Naive thymus-derived CD4-positive, alpha-beta T cell (primary cell): ENCODE results near the gene ELMO3. TPM values are rescaled to one million over a fixed set of nuclear protein-coding genes. Genes with fewer than 3 reads are reported as not detected.

Experiments
- ATAC-seq: fragments of 150-1000 bp; cut with Tn5 transposase; 2 replicates; pipeline ENCODE4 v1.10.0; 2021; ENCODE audit warnings: mild to moderate bottlenecking, moderate library complexity
- CTCF ChIA-PET: fragments of 350-600 bp; sonication (Branson Sonifier 250); formaldehyde crosslinking; loops from one replicate; lab custom pipeline; 2021; ENCODE audit warnings: antibody characterized with exemption; lab: Charles Lee
- POLR2A ChIA-PET: fragments of 350-600 bp; sonication (Branson Sonifier 250); formaldehyde crosslinking; loops from one replicate; lab custom pipeline; 2021; ENCODE audit warnings: antibody characterized with exemption, inconsistent platforms; lab: Charles Lee
- DNase-seq, 9 donors: peaks; one replicate each; pipeline versions ENCODE4 v3.0.0 to v3.0.0-alpha.2; 2020 to 2022; ENCODE audit warnings: mixed read lengths in 1 of 9
- H3K27ac ChIP-seq: one replicate; pipeline ENCODE4 v1.7.0; 2013; ENCODE audit warnings: mild to moderate bottlenecking, low read depth, low read length, moderate library complexity
- H3K27me3 ChIP-seq, 2 donors: one replicate each; pipeline ENCODE4 v1.7.0; 2013; ENCODE audit warnings: low read length in 2 of 2, mild to moderate bottlenecking in 2 of 2, moderate library complexity in 2 of 2; ENCODE audit not compliant: control insufficient read depth in 2 of 2, insufficient read depth in 2 of 2
- H3K36me3 ChIP-seq, 3 experiments: 1 replicate in 2 of 3; 2 replicates in 1 of 3; pipeline ENCODE4 v1.7.0; 2013; ENCODE audit warnings: low read length in 3 of 3, mild to moderate bottlenecking in 3 of 3, moderate library complexity in 1 of 3; ENCODE audit not compliant: insufficient read depth in 3 of 3, control insufficient read depth in 2 of 3
- H3K4me1 ChIP-seq, 2 donors: one replicate each; pipeline ENCODE4 v1.7.0; 2013; ENCODE audit warnings: low read length in 2 of 2, mild to moderate bottlenecking in 2 of 2, moderate library complexity in 1 of 2; ENCODE audit not compliant: control insufficient read depth in 2 of 2, insufficient read depth in 2 of 2
- H3K4me3 ChIP-seq: 2 replicates; pipeline ENCODE4 v1.7.0; 2013; ENCODE audit warnings: mild to moderate bottlenecking, low read length
- H3K9me3 ChIP-seq, 3 experiments: 1 replicate in 2 of 3; 2 replicates in 1 of 3; pipeline ENCODE4 v1.7.0; 2013; ENCODE audit warnings: low read length in 3 of 3; ENCODE audit not compliant: control insufficient read depth in 2 of 3
- H3K27ac Mint-ChIP-seq, 9 donors: one replicate each; pipeline ENCODE4 v1.8.0; 2020 to 2022; ENCODE audit warnings: mixed read lengths in 9 of 9, mild to moderate bottlenecking in 8 of 9, moderate library complexity in 5 of 9, inconsistent platforms in 2 of 9
- H3K27me3 Mint-ChIP-seq, 5 donors: one replicate each; pipeline ENCODE4 v1.8.0; 2021 to 2022; ENCODE audit warnings: mixed read lengths in 5 of 5, mild to moderate bottlenecking in 1 of 5
- H3K36me3 Mint-ChIP-seq, 5 donors: one replicate each; pipeline ENCODE4 v1.8.0; 2020 to 2022; ENCODE audit warnings: mixed read lengths in 5 of 5, mild to moderate bottlenecking in 3 of 5, inconsistent platforms in 1 of 5
- H3K4me1 Mint-ChIP-seq, 7 donors: one replicate each; pipeline ENCODE4 v1.8.0; 2020 to 2022; ENCODE audit warnings: mixed read lengths in 7 of 7, mild to moderate bottlenecking in 3 of 7, inconsistent platforms in 1 of 7
- H3K4me3 Mint-ChIP-seq, 10 donors: one replicate each; pipeline ENCODE4 v1.8.0; 2020 to 2022; ENCODE audit warnings: mild to moderate bottlenecking in 10 of 10, mixed read lengths in 10 of 10, moderate library complexity in 6 of 10, inconsistent platforms in 2 of 10
- H3K9me3 Mint-ChIP-seq, 11 donors: one replicate each; pipeline ENCODE4 v1.8.0; 2020 to 2022; ENCODE audit warnings: mixed read lengths in 11 of 11, mild to moderate bottlenecking in 4 of 11, inconsistent platforms in 1 of 11, moderate library complexity in 1 of 11
- intact Hi-C, 2 donors: fragments of 100-400 bp; cut with micrococcal nuclease; formaldehyde crosslinking; loops; one replicate each; pipeline ENCODE4 v1.15.1; 2023
- polyA plus RNA-seq, 2 donors: library from polyadenylated mRNA; unstranded; fragments of 300-500 nt; fragmentation: Illumina TruSeq; gene quantifications; one replicate each; pipeline ENCODE4 v1.2.3, GENCODE V29; 2021
- total RNA-seq, 6 experiments: library from RNA in 5 of 6; stranded (reverse) in 5 of 6; gene quantifications; 1 replicate in 5 of 6; 2 replicates in 1 of 6; pipeline ENCODE4 v1.2.3 and lab custom pipeline; 2021 to 2026

Gene ELMO3
- total and polyA plus RNA-seq, 7 experiments from 2014 or later, result 0.07 to 9.1 (median 5.6) TPM; not detected in 1

GRCh38 chr16:67151431-67152097, 47.4 kb upstream of the ELMO3 start:
- no peak for DNase-seq
- H3K27ac ChIP-seq, result no peak overlapping the region
- H3K36me3 Mint-ChIP-seq, result peaks cover 5 to 37% (median 11%) of the 10 kb centered on the region in 5 donors
- H3K9me3 Mint-ChIP-seq, result peaks cover 0 to 1% (median 0%) of the 10 kb centered on the region in 11 donors
- peaks cover 0 to 14% (median 0%) of the 10 kb centered on the region in 3 experiments for H3K36me3 ChIP-seq
- ChIA-PET POLR2A (interaction anchor here (0.5 to 2.4 kb wide), 6 partner anchors 8 to 123 kb away, joined by 3 to 10 read pairs (median 3); partner anchors contain the start of genes FBXL8 and TRADD), CTCF (interaction anchor here (0.7 to 2.4 kb wide), 4 partner anchors 8 to 167 kb away, joined by 4 to 9 read pairs (median 5); partner anchors contain the start of genes FBXL8 and TRADD)
- peaks cover 3 to 14% of the 10 kb centered on the region in 2 donors for H3K4me1 ChIP-seq
- H3K27ac Mint-ChIP-seq, result peak overlapping the region in 3 of 9 donors; percentile 32 to 71 (median 51)
- H3K27me3 ChIP-seq, result no peaks in the 10 kb centered on the region
- intact Hi-C loops, result loop anchor here in 1 of 2 donors (2.0 kb wide), 1 partner anchor 43 kb away; the partner anchor contains the start of gene PHAF1
- peak overlapping the region; percentile 62 to 82 (median 74) for H3K4me3 Mint-ChIP-seq
- H3K27me3 Mint-ChIP-seq, result peaks cover 0 to 12% (median 6%) of the 10 kb centered on the region in 5 donors
- no peaks in the 10 kb centered on the region for H3K9me3 ChIP-seq
- H3K4me3 ChIP-seq, result peak overlapping the region; percentile 63
- ATAC-seq, result no peak
- peaks cover 13 to 49% (median 25%) of the 10 kb centered on the region in 7 donors for H3K4me1 Mint-ChIP-seq

- CTCF ChIA-PET, result interaction anchor here (0.5 to 2.8 kb wide), 24 partner anchors 8 to 262 kb away, joined by 3 to 24 read pairs (median 4); partner anchors contain the start of genes EXOC3L1 and TMEM208
- Mint-ChIP-seq H3K36me3 (peaks cover 0 to 43% (median 0%) of the 10 kb centered on the region in 5 donors), H3K27me3 (peaks cover 0 to 8% (median 0%) of the 10 kb centered on the region in 5 donors), H3K4me3 (peak overlapping the region in 6 of 10 donors; percentile 58 to 88 (median 70)), H3K9me3 (peaks cover 0 to 1% (median 0%) of the 10 kb centered on the region in 11 donors), H3K4me1 (peaks cover 31 to 64% (median 46%) of the 10 kb centered on the region in 7 donors), H3K27ac (peak overlapping the region in 2 of 9 donors; percentile 70 to 77)
- Histone ChIP-seq H3K27me3 (no peaks in the 10 kb centered on the region), H3K4me1 (peaks cover 25 to 36% of the 10 kb centered on the region in 2 donors), H3K27ac (no peak overlapping the region), H3K9me3 (no peaks in the 10 kb centered on the region), H3K4me3 (no peak overlapping the region), H3K36me3 (peaks cover 0 to 3% (median 0%) of the 10 kb centered on the region in 3 experiments)
- intact Hi-C loops, result loop anchor here (1.0 kb wide), 5 partner anchors 29 to 207 kb away; partner anchors contain the start of gene MATCAP1 (in 1 of the 2)
- ATAC-seq (no peak), DNase-seq (no peak)
- POLR2A ChIA-PET, result interaction anchor here (0.5 to 2.1 kb wide), 8 partner anchors 10 to 272 kb away, joined by 3 to 7 read pairs (median 3); no protein-coding TSS in a partner anchor
Measured at GRCh38 chr16:67154578-67155294, 44.2 kb upstream of the ELMO3 start.

- no peaks in the 10 kb centered on the region for H3K27me3 ChIP-seq
- CTCF ChIA-PET, result interaction anchor here (0.5 to 2.8 kb wide), 23 partner anchors 10 to 262 kb away, joined by 3 to 24 read pairs (median 4); partner anchors contain the start of genes EXOC3L1 and TMEM208
- peak; percentile 58 to 90 (median 79) for DNase-seq
- intact Hi-C loops, result loop anchor here (1.0 kb wide), 5 partner anchors 28 to 208 kb away; partner anchors contain the start of gene MATCAP1 (in 1 of the 2)
- H3K4me3 ChIP-seq, result no peak overlapping the region
- ATAC-seq, result peak; percentile 67
- H3K4me3 Mint-ChIP-seq, result peak overlapping the region in 9 of 10 donors; percentile 27 to 92 (median 67)
- peaks cover 0 to 8% (median 0%) of the 10 kb centered on the region in 5 donors for H3K27me3 Mint-ChIP-seq
- H3K9me3 Mint-ChIP-seq, result peaks cover 0 to 1% (median 0%) of the 10 kb centered on the region in 11 donors
- POLR2A ChIA-PET, result interaction anchor here (0.5 to 2.1 kb wide), 8 partner anchors 11 to 273 kb away, joined by 3 to 7 read pairs (median 3); no protein-coding TSS in a partner anchor
- H3K36me3 Mint-ChIP-seq, result peaks cover 0 to 45% (median 0%) of the 10 kb centered on the region in 5 donors
- H3K27ac ChIP-seq, result no peak overlapping the region
- no peaks in the 10 kb centered on the region for H3K9me3 ChIP-seq
- H3K4me1 ChIP-seq, result peaks cover 25 to 36% of the 10 kb centered on the region in 2 donors
- peaks cover 31 to 64% (median 51%) of the 10 kb centered on the region in 7 donors for H3K4me1 Mint-ChIP-seq
- peaks cover 0 to 3% (median 0%) of the 10 kb centered on the region in 3 experiments for H3K36me3 ChIP-seq
- peak overlapping the region in 1 of 9 donors; percentile 99 for H3K27ac Mint-ChIP-seq
Measured at GRCh38 chr16:67155295-67156142, 43.4 kb upstream of the ELMO3 start.

GRCh38 chr16:67156143-67156844, 42.6 kb upstream of the ELMO3 start:
- peaks cover 0 to 3% (median 0%) of the 10 kb centered on the region in 3 experiments for H3K36me3 ChIP-seq
- H3K9me3 Mint-ChIP-seq, result peaks cover 0 to 1% (median 0%) of the 10 kb centered on the region in 11 donors
- H3K4me1 ChIP-seq, result peaks cover 33 to 36% of the 10 kb centered on the region in 2 donors
- H3K4me3 Mint-ChIP-seq, result peak overlapping the region in 8 of 10 donors; percentile 21 to 92 (median 54)
- peaks cover 0 to 8% (median 4%) of the 10 kb centered on the region in 5 donors for H3K27me3 Mint-ChIP-seq
- intact Hi-C loops, result no loop called here
- no peaks in the 10 kb centered on the region for H3K27me3 ChIP-seq
- H3K27ac Mint-ChIP-seq, result peak overlapping the region in 5 of 9 donors; percentile 59 to 99 (median 94)
- POLR2A ChIA-PET, result interaction anchor here (0.6 to 2.1 kb wide), 3 partner anchors 47 to 840 kb away, joined by 3 to 7 read pairs (median 3); no protein-coding TSS in a partner anchor
- CTCF ChIA-PET, result interaction anchor here (0.7 to 2.8 kb wide), 7 partner anchors 13 to 177 kb away, joined by 3 to 24 read pairs (median 6); no protein-coding TSS in a partner anchor
- H3K4me3 ChIP-seq, result no peak overlapping the region
- H3K36me3 Mint-ChIP-seq, result peaks cover 0 to 48% (median 0%) of the 10 kb centered on the region in 5 donors
- peaks cover 38 to 62% (median 57%) of the 10 kb centered on the region in 7 donors for H3K4me1 Mint-ChIP-seq
- ATAC-seq (no peak), DNase-seq (no peak)
- H3K27ac ChIP-seq, result peak overlapping the region; percentile 94
- H3K9me3 ChIP-seq, result no peaks in the 10 kb centered on the region
